GM18907 (cell line): ENCODE data around the gene PTBP3.
"Not testable (repeated sequence)": the region's sequence is repeated elsewhere in the genome, so short reads cannot be mapped to it uniquely, and the experiment has no call there.

Experiments used
- ATAC-seq: cut with Tn5 transposase; IDR thresholded peaks from one replicate; pipeline ENCODE4 v1.9.1; 2021; ENCODE audit warnings: mild to moderate bottlenecking, moderate library complexity; ENCODE audit not compliant: unreplicated experiment

Gene PTBP3

GRCh38 chr9:112332977-112333638 lies at the start of gene PTBP3:
PTBP3 (minus strand) TSS chr9:112333619; CDS start chr9:112297865, 35,754 bp downstream.
- ATAC-seq, result peak; percentile 67

GRCh38 chr9:112382501-112383364 lies 49.3 kb upstream of the PTBP3 start:
- ATAC-seq, result no peak

- ATAC-seq, result no peak
Measured at GRCh38 chr9:112382066-112382465, 48.6 kb upstream of the PTBP3 start.

- ATAC-seq, result no peak
Measured at GRCh38 chr9:112380825-112381221, 47.4 kb upstream of the PTBP3 start.

- ATAC-seq, result peak; percentile 26
Measured at GRCh38 chr9:112380102-112380824, 46.8 kb upstream of the PTBP3 start, which contains the start of gene HSDL2. HSDL2 (plus strand) TSS chr9:112380108; CDS start chr9:112380164, 56 bp downstream.

GRCh38 chr9:112379177-112380101 lies 46.0 kb upstream of the PTBP3 start:
- peak; percentile 89 for ATAC-seq

GRCh38 chr9:112378328-112379176 lies 45.1 kb upstream of the PTBP3 start:
- peak; percentile 6 for ATAC-seq

- ATAC-seq, result no peak
Measured at GRCh38 chr9:112377684-112378327, 44.4 kb upstream of the PTBP3 start.

GRCh38 chr9:112377087-112377486 lies 43.7 kb upstream of the PTBP3 start:
- ATAC-seq, result no peak

GRCh38 chr9:112375361-112375760 lies 41.9 kb upstream of the PTBP3 start:
- ATAC-seq, result no peak

GRCh38 chr9:112374232-112374631 lies 40.8 kb upstream of the PTBP3 start:
- ATAC-seq, result not testable (repeated sequence)

GRCh38 chr9:112373666-112374065 lies 40.2 kb upstream of the PTBP3 start:
- not testable (repeated sequence) for ATAC-seq

- no peak for ATAC-seq
Measured at GRCh38 chr9:112371060-112371459, 37.6 kb upstream of the PTBP3 start.

- no peak for ATAC-seq
Measured at GRCh38 chr9:112369817-112370216, 36.4 kb upstream of the PTBP3 start.

GRCh38 chr9:112367465-112367864 lies 34.0 kb upstream of the PTBP3 start:
- no peak for ATAC-seq

- no peak for ATAC-seq
Measured at GRCh38 chr9:112366591-112366990, 33.2 kb upstream of the PTBP3 start.

GRCh38 chr9:112365257-112365656 lies 31.8 kb upstream of the PTBP3 start:
- not testable (repeated sequence) for ATAC-seq

GRCh38 chr9:112364761-112365160 lies 31.3 kb upstream of the PTBP3 start:
- no peak for ATAC-seq

GRCh38 chr9:112361601-112362000 lies 28.2 kb upstream of the PTBP3 start:
- ATAC-seq, result no peak
